Mucosa of rectum (tissue), 2 donors: ENCODE measurements around the gene TMEM208.

Experiments used
- H3K27ac ChIP-seq, 2 donors: one replicate each; pipeline ENCODE4 v1.7.0; 2013; ENCODE audit warnings: inconsistent platforms in 2 of 2, low read depth in 2 of 2, low read length in 2 of 2
- H3K27me3 ChIP-seq, 2 donors: one replicate each; pipeline ENCODE4 v1.7.0; 2013; ENCODE audit warnings: low read length in 2 of 2; ENCODE audit not compliant: control insufficient read depth in 2 of 2, insufficient read depth in 2 of 2
- H3K36me3 ChIP-seq, 2 donors: one replicate each; pipeline ENCODE4 v1.7.0; 2013; ENCODE audit warnings: low read length in 2 of 2; ENCODE audit not compliant: control insufficient read depth in 2 of 2, insufficient read depth in 2 of 2
- H3K4me1 ChIP-seq, 2 donors: one replicate each; pipeline ENCODE4 v1.7.0; 2013; ENCODE audit warnings: low read length in 2 of 2, mild to moderate bottlenecking in 1 of 2; ENCODE audit not compliant: control insufficient read depth in 2 of 2, insufficient read depth in 2 of 2
- H3K4me3 ChIP-seq, 2 donors: one replicate each; pipeline ENCODE4 v1.7.0; 2013; ENCODE audit warnings: low read length in 2 of 2
- H3K9ac ChIP-seq, 2 donors: one replicate each; pipeline ENCODE4 v1.7.0; 2013; ENCODE audit warnings: low read length in 2 of 2, low read depth in 1 of 2, mild to moderate bottlenecking in 1 of 2
- H3K9me3 ChIP-seq, 2 donors: one replicate each; pipeline ENCODE4 v1.7.0; 2013; ENCODE audit warnings: low read length in 2 of 2; ENCODE audit not compliant: control insufficient read depth in 2 of 2
- donor health status: healthy.
- donor health status: Normal muscosa, but diverticular disease.

Gene TMEM208

GRCh38 chr16:67208154-67208896, 18.6 kb upstream of the TMEM208 start:
- H3K27ac ChIP-seq = no peak overlapping the region

GRCh38 chr16:67209565-67209964, 17.4 kb upstream of the TMEM208 start:
- Histone ChIP-seq H3K27ac (no peak overlapping the region), H3K9me3 (no peaks in the 10 kb centered on the region), H3K4me1 (peaks cover 0 to 2% of the 10 kb centered on the region in 2 donors), H3K4me3 (no peak overlapping the region), H3K9ac (no peak overlapping the region), H3K36me3 (no peaks in the 10 kb centered on the region), H3K27me3 (no peaks in the 10 kb centered on the region)

More at GRCh38 chr16:67208154-67208896, 18.6 kb upstream of the TMEM208 start:
- Histone ChIP-seq H3K36me3 (peaks cover 2 to 6% of the 10 kb centered on the region in 2 donors), H3K4me3 (no peak overlapping the region), H3K9me3 (no peaks in the 10 kb centered on the region), H3K9ac (no peak overlapping the region), H3K4me1 (no peaks in the 10 kb centered on the region), H3K27me3 (no peaks in the 10 kb centered on the region)

- H3K4me3 ChIP-seq = no peak overlapping the region
- H3K36me3 ChIP-seq = no peaks in the 10 kb centered on the region
- H3K27me3 ChIP-seq = no peaks in the 10 kb centered on the region
- H3K4me1 ChIP-seq = peaks cover 0 to 2% of the 10 kb centered on the region in 2 donors
- no peak overlapping the region for H3K27ac ChIP-seq
- no peak overlapping the region for H3K9ac ChIP-seq
- H3K9me3 ChIP-seq = no peaks in the 10 kb centered on the region
Observed at GRCh38 chr16:67210069-67210937, 16.6 kb upstream of the TMEM208 start.

GRCh38 chr16:67211674-67212073, 15.3 kb upstream of the TMEM208 start:
- Histone ChIP-seq H3K27ac (no peak overlapping the region), H3K9ac (no peak overlapping the region), H3K27me3 (no peaks in the 10 kb centered on the region), H3K4me1 (peaks cover 0 to 2% of the 10 kb centered on the region in 2 donors), H3K36me3 (no peaks in the 10 kb centered on the region), H3K4me3 (no peak overlapping the region), H3K9me3 (no peaks in the 10 kb centered on the region)

- Histone ChIP-seq H3K9ac (no peak overlapping the region), H3K4me1 (peaks cover 0 to 2% of the 10 kb centered on the region in 2 donors), H3K36me3 (no peaks in the 10 kb centered on the region), H3K9me3 (no peaks in the 10 kb centered on the region), H3K4me3 (no peak overlapping the region), H3K27me3 (no peaks in the 10 kb centered on the region), H3K27ac (no peak overlapping the region)
Observed at GRCh38 chr16:67212766-67213165, 14.2 kb upstream of the TMEM208 start.

- no peak overlapping the region for H3K27ac ChIP-seq
- peaks cover 0 to 2% of the 10 kb centered on the region in 2 donors for H3K4me1 ChIP-seq
- no peak overlapping the region for H3K9ac ChIP-seq
- no peak overlapping the region for H3K4me3 ChIP-seq
- no peaks in the 10 kb centered on the region for H3K27me3 ChIP-seq
- H3K36me3 ChIP-seq = no peaks in the 10 kb centered on the region
- no peaks in the 10 kb centered on the region for H3K9me3 ChIP-seq
Observed at GRCh38 chr16:67213197-67214019, 13.5 kb upstream of the TMEM208 start.

- no peaks in the 10 kb centered on the region for H3K9me3 ChIP-seq
- H3K27me3 ChIP-seq = no peaks in the 10 kb centered on the region
- H3K27ac ChIP-seq = no peak overlapping the region
- H3K4me3 ChIP-seq = no peak overlapping the region
- H3K36me3 ChIP-seq = no peaks in the 10 kb centered on the region
- no peak overlapping the region for H3K9ac ChIP-seq
- H3K4me1 ChIP-seq = peaks cover 0 to 2% of the 10 kb centered on the region in 2 donors
Observed at GRCh38 chr16:67215706-67216105, 11.2 kb upstream of the TMEM208 start.

GRCh38 chr16:67216612-67217490, 10.1 kb upstream of the TMEM208 start:
- no peak overlapping the region for H3K4me3 ChIP-seq

GRCh38 chr16:67223992-67224391, 2.9 kb upstream of the TMEM208 start:
- Histone ChIP-seq H3K27ac (no peak overlapping the region), H3K9me3 (no peaks in the 10 kb centered on the region), H3K4me3 (no peak overlapping the region), H3K36me3 (peaks cover 9% of the 10 kb centered on the region in 2 donors), H3K9ac (no peak overlapping the region), H3K4me1 (peaks cover 15 to 17% of the 10 kb centered on the region in 2 donors), H3K27me3 (no peaks in the 10 kb centered on the region)

More at GRCh38 chr16:67216612-67217490, 10.1 kb upstream of the TMEM208 start:
- no peak overlapping the region for H3K9ac ChIP-seq
- H3K27me3 ChIP-seq = no peaks in the 10 kb centered on the region
- H3K36me3 ChIP-seq = no peaks in the 10 kb centered on the region
- H3K27ac ChIP-seq = no peak overlapping the region
- peaks cover 0 to 2% of the 10 kb centered on the region in 2 donors for H3K4me1 ChIP-seq
- H3K9me3 ChIP-seq = no peaks in the 10 kb centered on the region
